Erythroblast (primary cell): ENCODE data around the gene MOB2.

Source experiments
- GATA1 ChIP-seq: IDR thresholded peaks from 2 replicates; pipeline ENCODE4 v1.6.1; 2011; ENCODE audit warnings: low read depth, mild to moderate bottlenecking, control low read depth, low read length, moderate library complexity
- POLR2A ChIP-seq: IDR thresholded peaks from 2 replicates; pipeline ENCODE4 v1.6.1; 2011; ENCODE audit warnings: mild to moderate bottlenecking, low read length

GRCh38 chr11:1435820-1436467, 50.6 kb downstream of the MOB2 start:
- no peak for TF ChIP-seq POLR2A
- no peak for TF ChIP-seq GATA1
